ENCODE results near the gene MAPKAP1.

Gene MAPKAP1

GRCh38 chr9:125492719-125493118 lies 214.3 kb downstream of the MAPKAP1 start:
- TF ChIP-seq CTCF (IDR thresholded peaks at IDR 0.05; ENCODE audit: extremely low read depth, missing control alignments), result no peak
- no peak for DNase-seq (ENCODE audit: low spot score)

GRCh38 chr9:125487842-125488241 lies 219.2 kb downstream of the MAPKAP1 start:
- no peak for TF ChIP-seq CTCF (IDR thresholded peaks at IDR 0.05; ENCODE audit: extremely low read depth, missing control alignments)
- no peak for DNase-seq (ENCODE audit: low spot score)

- DNase-seq (ENCODE audit: low spot score), result no peak
- TF ChIP-seq CTCF (IDR thresholded peaks at IDR 0.05; ENCODE audit: extremely low read depth, missing control alignments), result no peak
These were observed 220.4 kb downstream of the MAPKAP1 start for GRCh38 chr9:125486576-125486975.

- no peak for TF ChIP-seq CTCF (IDR thresholded peaks at IDR 0.05; ENCODE audit: extremely low read depth, missing control alignments)
- DNase-seq (ENCODE audit: low spot score), result no peak
These were observed 220.9 kb downstream of the MAPKAP1 start for GRCh38 chr9:125486152-125486508.

GRCh38 chr9:125485471-125486151 lies 221.4 kb downstream of the MAPKAP1 start:
- TF ChIP-seq CTCF (IDR thresholded peaks at IDR 0.05; ENCODE audit: extremely low read depth, missing control alignments), result no peak
- no peak for DNase-seq (ENCODE audit: low spot score)

GRCh38 chr9:125484350-125485282 lies 222.4 kb downstream of the MAPKAP1 start:
- DNase-seq (ENCODE audit: low spot score), result no peak
- TF ChIP-seq CTCF (IDR thresholded peaks at IDR 0.05; ENCODE audit: extremely low read depth, missing control alignments), result no peak

- TF ChIP-seq CTCF (IDR thresholded peaks at IDR 0.05; ENCODE audit: extremely low read depth, missing control alignments), result no peak
- no peak for DNase-seq (ENCODE audit: low spot score)
These were observed 223.3 kb downstream of the MAPKAP1 start for GRCh38 chr9:125483697-125484096.
